ENCODE data around the gene PRRT1B.
"Not testable (repeated sequence)": the region's sequence is repeated elsewhere in the genome, so short reads cannot be mapped to it uniquely, and the experiment has no call there.

Gene PRRT1B

GRCh38 chr9:131545003-131545785 is at the start of gene PRRT1B:
Gene PRRT1B, plus strand, starts transcription at chr9:131545523. Its CDS starts 93 bp downstream, at chr9:131545616.
- no peak for DNase-seq

- DNase-seq: no peak
These were observed 49.5 kb upstream of the PRRT1B start for GRCh38 chr9:131495785-131496184.

GRCh38 chr9:131496844-131497405 is 48.4 kb upstream of the PRRT1B start:
- DNase-seq: no peak

- DNase-seq: no peak
These were observed 46.0 kb upstream of the PRRT1B start for GRCh38 chr9:131499254-131499767.

GRCh38 chr9:131500377-131500776 is 44.9 kb upstream of the PRRT1B start:
- no peak for DNase-seq

GRCh38 chr9:131500939-131501541 is 44.3 kb upstream of the PRRT1B start:
- no peak for DNase-seq

GRCh38 chr9:131502781-131503625 is 42.3 kb upstream of the PRRT1B start, which contains the start of gene POMT1:
Gene POMT1, plus strand, starts transcription at chr9:131502918. Its CDS starts 1,301 bp downstream, at chr9:131504219.
- DNase-seq: peak; percentile 89

- DNase-seq: no peak
These were observed 41.5 kb upstream of the PRRT1B start for GRCh38 chr9:131503626-131504465.

- DNase-seq: no peak
These were observed 40.3 kb upstream of the PRRT1B start for GRCh38 chr9:131505012-131505411.

- no peak for DNase-seq
These were observed 33.9 kb upstream of the PRRT1B start for GRCh38 chr9:131511416-131511815.

- no peak for DNase-seq
These were observed 33.4 kb upstream of the PRRT1B start for GRCh38 chr9:131511880-131512279.

GRCh38 chr9:131513177-131513576 is 32.1 kb upstream of the PRRT1B start:
- DNase-seq: no peak

GRCh38 chr9:131515559-131516031 is 29.7 kb upstream of the PRRT1B start:
- DNase-seq: not testable (repeated sequence)

- DNase-seq: no peak
These were observed 29.2 kb upstream of the PRRT1B start for GRCh38 chr9:131516100-131516499.

GRCh38 chr9:131516930-131517329 is 28.4 kb upstream of the PRRT1B start:
- DNase-seq: no peak

- peak; percentile 30 for DNase-seq
These were observed 27.5 kb upstream of the PRRT1B start for GRCh38 chr9:131517761-131518190.

GRCh38 chr9:131518553-131518952 is 26.8 kb upstream of the PRRT1B start:
- no peak for DNase-seq

- DNase-seq: no peak
These were observed 24.8 kb upstream of the PRRT1B start for GRCh38 chr9:131520503-131520902.

- DNase-seq: no peak
These were observed 24.1 kb upstream of the PRRT1B start for GRCh38 chr9:131521203-131521602.

- no peak for DNase-seq
These were observed 23.5 kb upstream of the PRRT1B start for GRCh38 chr9:131521822-131522221.

GRCh38 chr9:131522257-131523085 is 22.9 kb upstream of the PRRT1B start:
- DNase-seq: no peak

All from midbrain (tissue), 1 donor.